Ovary (tissue), 9 donors: ENCODE results near the gene ZNF354C. TPM values are rescaled to one million over a fixed set of nuclear protein-coding genes. Genes with fewer than 3 reads are reported as not detected.

ENCODE experiments used
- polyA plus RNA-seq, 2 donors: library from polyadenylated mRNA; stranded (reverse); fragments of 200-250 nt in 1 of 2; fragments of 350-450 nt in 1 of 2; fragmentation: Illumina TruSeq in 1 of 2; extraction: RNeasy Lipid Tissue Mini Kit (QIAGEN cat#74804) in 1 of 2; gene quantifications; one replicate each; pipeline ENCODE4 v1.2.3, GENCODE V29; 2013 to 2014
- total RNA-seq, 7 donors: library from RNA; depleted of rRNA in 2 of 7; stranded (reverse); fragments of >200 nt in 2 of 7; fragmentation: NEBNext Ultra II Directional in 3 of 7; extraction: Animal tissue kit (Norgen Biotek cat#: 25700) in 3 of 7; gene quantifications; one replicate each; pipeline versions ENCODE4 v1.1.0 to v1.2.4, GENCODE V29; 2016 to 2023
- donor health status: DM: no; HTN: no; CAD: no; lungs with moderate emphysema.
- donor health status: DM: no; HTN: no; CAD: no.
- donor health status: Bipolar disorder and iron deficiency.
- donor health status: DM: yes; HTN: yes; CAD: no.
- donor health status: DM: no; HTN: no; CAD: no.
- donor health status: DM: yes; HTN: yes; CAD: no.

Gene ZNF354C
- total and polyA plus RNA-seq, 9 donors, result 4.1 to 11.8 (median 9.4) TPM

Other genes with a start within 250 kb of the ZNF354C start
- 10 to 100 TPM; 15.0 to 21.8 (median 16.3) TPM for gene ZNF354B, start 200.4 kb upstream of the ZNF354C start, total RNA-seq
- gene ZNF354B, start 200.4 kb upstream of the ZNF354C start, polyA plus RNA-seq, result 10 to 100 TPM in 1 of 2 donors, 1 to 10 TPM in 1; 9.5 to 10.8 TPM
- gene ZFP2, start 164.5 kb upstream of the ZNF354C start, total RNA-seq, result 1 to 10 TPM; 1.1 to 4.2 (median 3.4) TPM
- gene ZFP2, start 164.5 kb upstream of the ZNF354C start, polyA plus RNA-seq, result 1 to 10 TPM; 2.4 to 3.3 TPM
- gene ZNF454, start 119.2 kb upstream of the ZNF354C start, total RNA-seq, result 1 to 10 TPM; 2.9 to 7.4 (median 5.7) TPM
- 1 to 10 TPM; 2.2 to 3.2 TPM for gene ZNF454, start 119.2 kb upstream of the ZNF354C start, polyA plus RNA-seq
- gene GRM6, start 65.1 kb upstream of the ZNF354C start, total RNA-seq, result not detected
- not detected for gene GRM6, start 65.1 kb upstream of the ZNF354C start, polyA plus RNA-seq
- gene ZNF879, start 36.6 kb upstream of the ZNF354C start, total RNA-seq, result 10 to 100 TPM in 1 of 7 donors, 1 to 10 TPM in 6; 2.5 to 12.1 (median 5.8) TPM
- gene ZNF879, start 36.6 kb upstream of the ZNF354C start, polyA plus RNA-seq, result 1 to 10 TPM; 2.7 to 3.1 TPM